HepG2 (cell line): ENCODE data around the gene PRM2. TPM values are rescaled to one million over a fixed set of nuclear protein-coding genes. Genes with fewer than 3 reads are reported as not detected.

ENCODE experiments used
- CC2D1A ChIP-seq: sonication (generic); formaldehyde crosslinking; IDR thresholded peaks from 2 replicates; pipeline ENCODE4 v1.8.1; 2023; ENCODE audit warnings: mild to moderate bottlenecking, missing genetic modification reagents
- FIP1L1 ChIP-seq: fragments of 200-400 bp; formaldehyde crosslinking; IDR thresholded peaks from 2 replicates; pipeline ENCODE4 v1.6.1; 2018; ENCODE audit warnings: low read depth, mild to moderate bottlenecking, low read length, moderate library complexity, borderline replicate concordance; ENCODE audit not compliant: insufficient read depth
- HMG20A ChIP-seq: IDR thresholded peaks from 2 replicates; pipeline ENCODE4 v1.6.1; 2016; ENCODE audit warnings: borderline replicate concordance
- HNF4G ChIP-seq, 2 experiments: sonication (generic) in 1 of 2; formaldehyde crosslinking in 1 of 2; IDR thresholded peaks; 2 replicates each; pipeline versions ENCODE4 v1.4.0 to v1.6.1; 2011 to 2020; ENCODE audit warnings: borderline replicate concordance in 2 of 2, low read depth in 2 of 2, mild to moderate bottlenecking in 2 of 2, low read length in 1 of 2, missing genetic modification reagents in 1 of 2, moderate library complexity in 1 of 2
- LBX2 ChIP-seq: sonication (generic); formaldehyde crosslinking; IDR thresholded peaks from 2 replicates; pipeline ENCODE4 v1.5.0; 2020; ENCODE audit warnings: missing genetic modification reagents, mild to moderate bottlenecking, borderline replicate concordance
- PHF5A ChIP-seq: IDR thresholded peaks from one replicate; pipeline ENCODE4 v1.6.1; 2018; ENCODE audit warnings: low read depth, missing genetic modification reagents; ENCODE audit not compliant: unreplicated experiment
- PRMT3 ChIP-seq: sonication (generic); formaldehyde crosslinking; IDR thresholded peaks from 2 replicates; pipeline ENCODE4 v1.8.1; 2022; ENCODE audit warnings: low read depth, mild to moderate bottlenecking, moderate library complexity, missing genetic modification reagents, borderline replicate concordance
- RBM22 ChIP-seq: fragments of 200-400 bp; formaldehyde crosslinking; optimal IDR thresholded peaks from 2 replicates; pipeline ENCODE3; 2017; ENCODE audit warnings: mild to moderate bottlenecking, low read length, moderate library complexity
- SMAD9 ChIP-seq: sonication (generic); formaldehyde crosslinking; IDR thresholded peaks from 2 replicates; pipeline ENCODE4 v1.5.1; 2020; ENCODE audit warnings: mild to moderate bottlenecking, missing genetic modification reagents
- SSRP1 ChIP-seq: IDR thresholded peaks from 2 replicates; pipeline ENCODE4 v1.6.1; 2016; ENCODE audit warnings: control low read depth
- ZNF549 ChIP-seq: sonication (generic); formaldehyde crosslinking; IDR thresholded peaks from 2 replicates; pipeline ENCODE4 v1.5.0; 2020; ENCODE audit warnings: missing genetic modification reagents
- ZNF567 ChIP-seq: sonication (generic); formaldehyde crosslinking; IDR thresholded peaks from 2 replicates; pipeline ENCODE4 v1.8.1; 2023; ENCODE audit warnings: mild to moderate bottlenecking, missing genetic modification reagents, borderline replicate concordance
- ZNF569 ChIP-seq: sonication (generic); formaldehyde crosslinking; IDR thresholded peaks from 2 replicates; pipeline ENCODE4 v1.5.0; 2020; ENCODE audit warnings: mild to moderate bottlenecking, missing genetic modification reagents, moderate library complexity, borderline replicate concordance
- ZNF691 ChIP-seq: sonication (generic); formaldehyde crosslinking; IDR thresholded peaks from 2 replicates; pipeline ENCODE4 v1.4.0; 2020; ENCODE audit warnings: missing genetic modification reagents, low read depth, mild to moderate bottlenecking, borderline replicate concordance
- polyA plus RNA-seq, 8 experiments: library from polyadenylated mRNA; depleted of rRNA in 3 of 8; stranded (reverse) in 7 of 8; unstranded in 1 of 8; fragments of >200 nt; fragmentation: Illumina TruSeq in 4 of 8; extraction: Trizol in 4 of 8; gene quantifications; 2 replicates each; pipeline versions ENCODE4 v1.2.1 to v1.2.3, GENCODE V29; 2011 to 2016; ENCODE audit warnings: low read depth in 4 of 8, missing spikeins in 1 of 8, mixed read lengths in 1 of 8; ENCODE audit not compliant: insufficient read depth in 1 of 8
- total RNA-seq, 5 experiments: library from RNA; depleted of rRNA; stranded (reverse); fragments of >200 nt; fragmentation: Illumina TruSeq; extraction: Trizol; gene quantifications; 2 replicates each; pipeline ENCODE4 v1.2.3, GENCODE V29; 2016; ENCODE audit warnings: low read depth in 1 of 5
- TF ChIP-seq, protein P1 (sequence below): sonication (generic); formaldehyde crosslinking; IDR thresholded peaks from 2 replicates; pipeline ENCODE4 v1.4.0; 2020; ENCODE audit warnings: missing genetic modification reagents
- TF ChIP-seq, protein P2 (sequence below): IDR thresholded peaks from 2 replicates; pipeline ENCODE4 v1.4.0; 2020; ENCODE audit warnings: mild to moderate bottlenecking, missing genetic modification reagents

PRM2 gene
- total and polyA plus RNA-seq, 2 of the 13 experiments (the other 11 are each of a cell fraction or from before 2014, with no cell fraction given), result 0.54 TPM; not detected in 1

GRCh38 chr16:11296706-11297491, 20.6 kb upstream of the PRM2 start (continued):
- TF ChIP-seq ZNF691 (CRISPR knock-in tag) (peak; percentile 52; the same call in 1 of the 2 replicates), SSRP1 (CRISPR knock-in tag) (no peak), PHF5A (peak; percentile 53), ZNF549 (CRISPR knock-in tag) (no peak), SMAD9 (no peak), LBX2 (CRISPR knock-in tag) (0 out of 2 replicates have a peak, but pooled peaks have one; percentile 9), FIP1L1 (no peak), HNF4G (IDR thresholded peaks at IDR 0.05; ENCODE audit: borderline replicate concordance, low read depth, low read length) (no peak), HNF4G (CRISPR knock-in tag; IDR thresholded peaks at IDR 0.05; ENCODE audit: borderline replicate concordance, low read depth) (no peak), HMG20A (peak; percentile 68; the same call in 1 of the 2 replicates), PRMT3 (CRISPR knock-in tag) (0 out of 2 replicates have a peak, but pooled peaks have one; percentile 60), ZNF569 (CRISPR knock-in tag) (0 out of 2 replicates have a peak, but pooled peaks have one; percentile 71), CC2D1A (CRISPR knock-in tag) (no peak), RBM22 (no peak), ZNF567 (CRISPR knock-in tag) (peak; percentile 88)
- TF ChIP-seq, protein P1, sequence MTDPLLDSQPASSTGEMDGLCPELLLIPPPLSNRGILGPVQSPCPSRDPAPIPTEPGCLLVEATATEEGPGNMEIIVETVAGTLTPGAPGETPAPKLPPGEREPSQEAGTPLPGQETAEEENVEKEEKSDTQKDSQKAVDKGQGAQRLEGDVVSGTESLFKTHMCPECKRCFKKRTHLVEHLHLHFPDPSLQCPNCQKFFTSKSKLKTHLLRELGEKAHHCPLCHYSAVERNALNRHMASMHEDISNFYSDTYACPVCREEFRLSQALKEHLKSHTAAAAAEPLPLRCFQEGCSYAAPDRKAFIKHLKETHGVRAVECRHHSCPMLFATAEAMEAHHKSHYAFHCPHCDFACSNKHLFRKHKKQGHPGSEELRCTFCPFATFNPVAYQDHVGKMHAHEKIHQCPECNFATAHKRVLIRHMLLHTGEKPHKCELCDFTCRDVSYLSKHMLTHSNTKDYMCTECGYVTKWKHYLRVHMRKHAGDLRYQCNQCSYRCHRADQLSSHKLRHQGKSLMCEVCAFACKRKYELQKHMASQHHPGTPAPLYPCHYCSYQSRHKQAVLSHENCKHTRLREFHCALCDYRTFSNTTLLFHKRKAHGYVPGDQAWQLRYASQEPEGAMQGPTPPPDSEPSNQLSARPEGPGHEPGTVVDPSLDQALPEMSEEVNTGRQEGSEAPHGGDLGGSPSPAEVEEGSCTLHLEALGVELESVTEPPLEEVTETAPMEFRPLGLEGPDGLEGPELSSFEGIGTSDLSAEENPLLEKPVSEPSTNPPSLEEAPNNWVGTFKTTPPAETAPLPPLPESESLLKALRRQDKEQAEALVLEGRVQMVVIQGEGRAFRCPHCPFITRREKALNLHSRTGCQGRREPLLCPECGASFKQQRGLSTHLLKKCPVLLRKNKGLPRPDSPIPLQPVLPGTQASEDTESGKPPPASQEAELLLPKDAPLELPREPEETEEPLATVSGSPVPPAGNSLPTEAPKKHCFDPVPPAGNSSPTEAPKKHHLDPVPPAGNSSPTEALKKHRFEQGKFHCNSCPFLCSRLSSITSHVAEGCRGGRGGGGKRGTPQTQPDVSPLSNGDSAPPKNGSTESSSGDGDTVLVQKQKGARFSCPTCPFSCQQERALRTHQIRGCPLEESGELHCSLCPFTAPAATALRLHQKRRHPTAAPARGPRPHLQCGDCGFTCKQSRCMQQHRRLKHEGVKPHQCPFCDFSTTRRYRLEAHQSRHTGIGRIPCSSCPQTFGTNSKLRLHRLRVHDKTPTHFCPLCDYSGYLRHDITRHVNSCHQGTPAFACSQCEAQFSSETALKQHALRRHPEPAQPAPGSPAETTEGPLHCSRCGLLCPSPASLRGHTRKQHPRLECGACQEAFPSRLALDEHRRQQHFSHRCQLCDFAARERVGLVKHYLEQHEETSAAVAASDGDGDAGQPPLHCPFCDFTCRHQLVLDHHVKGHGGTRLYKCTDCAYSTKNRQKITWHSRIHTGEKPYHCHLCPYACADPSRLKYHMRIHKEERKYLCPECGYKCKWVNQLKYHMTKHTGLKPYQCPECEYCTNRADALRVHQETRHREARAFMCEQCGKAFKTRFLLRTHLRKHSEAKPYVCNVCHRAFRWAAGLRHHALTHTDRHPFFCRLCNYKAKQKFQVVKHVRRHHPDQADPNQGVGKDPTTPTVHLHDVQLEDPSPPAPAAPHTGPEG, result no peak
- TF ChIP-seq, protein P2, sequence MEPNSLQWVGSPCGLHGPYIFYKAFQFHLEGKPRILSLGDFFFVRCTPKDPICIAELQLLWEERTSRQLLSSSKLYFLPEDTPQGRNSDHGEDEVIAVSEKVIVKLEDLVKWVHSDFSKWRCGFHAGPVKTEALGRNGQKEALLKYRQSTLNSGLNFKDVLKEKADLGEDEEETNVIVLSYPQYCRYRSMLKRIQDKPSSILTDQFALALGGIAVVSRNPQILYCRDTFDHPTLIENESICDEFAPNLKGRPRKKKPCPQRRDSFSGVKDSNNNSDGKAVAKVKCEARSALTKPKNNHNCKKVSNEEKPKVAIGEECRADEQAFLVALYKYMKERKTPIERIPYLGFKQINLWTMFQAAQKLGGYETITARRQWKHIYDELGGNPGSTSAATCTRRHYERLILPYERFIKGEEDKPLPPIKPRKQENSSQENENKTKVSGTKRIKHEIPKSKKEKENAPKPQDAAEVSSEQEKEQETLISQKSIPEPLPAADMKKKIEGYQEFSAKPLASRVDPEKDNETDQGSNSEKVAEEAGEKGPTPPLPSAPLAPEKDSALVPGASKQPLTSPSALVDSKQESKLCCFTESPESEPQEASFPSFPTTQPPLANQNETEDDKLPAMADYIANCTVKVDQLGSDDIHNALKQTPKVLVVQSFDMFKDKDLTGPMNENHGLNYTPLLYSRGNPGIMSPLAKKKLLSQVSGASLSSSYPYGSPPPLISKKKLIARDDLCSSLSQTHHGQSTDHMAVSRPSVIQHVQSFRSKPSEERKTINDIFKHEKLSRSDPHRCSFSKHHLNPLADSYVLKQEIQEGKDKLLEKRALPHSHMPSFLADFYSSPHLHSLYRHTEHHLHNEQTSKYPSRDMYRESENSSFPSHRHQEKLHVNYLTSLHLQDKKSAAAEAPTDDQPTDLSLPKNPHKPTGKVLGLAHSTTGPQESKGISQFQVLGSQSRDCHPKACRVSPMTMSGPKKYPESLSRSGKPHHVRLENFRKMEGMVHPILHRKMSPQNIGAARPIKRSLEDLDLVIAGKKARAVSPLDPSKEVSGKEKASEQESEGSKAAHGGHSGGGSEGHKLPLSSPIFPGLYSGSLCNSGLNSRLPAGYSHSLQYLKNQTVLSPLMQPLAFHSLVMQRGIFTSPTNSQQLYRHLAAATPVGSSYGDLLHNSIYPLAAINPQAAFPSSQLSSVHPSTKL (CRISPR knock-in tag), result peak; percentile 84
